ENCODE data around the gene SMARCA2.

- TF ChIP-seq POLR2A (IDR thresholded peaks at IDR 0.05; ENCODE audit: low read depth, low read length) (no peak), POLR2AphosphoS5 (IDR thresholded peaks at IDR 0.05; ENCODE audit: low read depth, low read length) (no peak)
Measured at GRCh38 chr9:2217540-2217939, 202.4 kb downstream of the SMARCA2 start.

All from GM12891 (cell line).